ENCODE results near the gene RGS3. TPM values are rescaled to one million over a fixed set of nuclear protein-coding genes. Genes with fewer than 3 reads are reported as not detected.

RGS3 gene
- total and polyA plus RNA-seq, 10 donors: 17.5 to 122 (median 82.5) TPM

- Histone ChIP-seq H3K27ac (peak overlapping the region in 3 of 8 donors; percentile 69 to 74 (median 71)), H3K4me1 (peaks cover 12 to 87% (median 56%) of the 10 kb centered on the region in 6 donors), H3K4me3 (no peak overlapping the region), H3K36me3 (no peaks in the 10 kb centered on the region), H3K27me3 (replicated peaks in 1 of 7) (no peaks in the 10 kb centered on the region), H3K9me3 (no peaks in the 10 kb centered on the region)
- TF ChIP-seq CTCF (IDR thresholded peaks at IDR 0.05 in 8 of 11, conservative IDR thresholded peaks at IDR 0.05 in 3 of 11) (no peak), POLR2AphosphoS5 (IDR thresholded peaks at IDR 0.05) (no peak), POLR2A (IDR thresholded peaks at IDR 0.05) (no peak)
- 77 to 90% (median 81%) methylated on average over 5 to 6 of the region's 6 CpGs for WGBS, 5 donors
- intact Hi-C loops (cut with DNase I; ENCODE audit: low total_unique reads): no loop called here
- DNase-seq: peak; percentile 1
These were observed 150.4 kb downstream of the RGS3 start for GRCh38 chr9:113613815-113614413.

- Histone ChIP-seq H3K27ac (peak overlapping the region; percentile 41 to 74 (median 66)), H3K27me3 (replicated peaks in 1 of 7) (peaks cover 0 to 5% (median 0%) of the 10 kb centered on the region in 7 donors), H3K4me3 (no peak overlapping the region), H3K9me3 (no peaks in the 10 kb centered on the region), H3K4me1 (peaks cover 17 to 90% (median 59%) of the 10 kb centered on the region in 6 donors), H3K36me3 (no peaks in the 10 kb centered on the region)
- TF ChIP-seq CTCF (IDR thresholded peaks at IDR 0.05 in 8 of 11, conservative IDR thresholded peaks at IDR 0.05 in 3 of 11): no peak
- peak in 2 of 3 donors; percentile 47 for TF ChIP-seq POLR2AphosphoS5 (IDR thresholded peaks at IDR 0.05)
- peak; percentile 69 for DNase-seq
- 48 to 71% (median 64%) methylated on average over 14 of the region's 14 CpGs for WGBS, 5 donors
- intact Hi-C loops (cut with DNase I; ENCODE audit: low total_unique reads): no loop called here
These were observed 151.5 kb downstream of the RGS3 start for GRCh38 chr9:113614843-113615648.

- intact Hi-C loops (cut with DNase I; ENCODE audit: low total_unique reads): no loop called here
- Histone ChIP-seq H3K27me3 (replicated peaks in 1 of 7) (peaks cover 0 to 5% (median 0%) of the 10 kb centered on the region in 7 donors), H3K4me1 (peaks cover 18 to 91% (median 60%) of the 10 kb centered on the region in 6 donors), H3K4me3 (no peak overlapping the region), H3K9me3 (no peaks in the 10 kb centered on the region), H3K27ac (peak overlapping the region in 6 of 8 donors; percentile 48 to 74 (median 66)), H3K36me3 (no peaks in the 10 kb centered on the region)
- DNase-seq: peak; percentile 66
- 41 to 58% (median 45%) methylated on average over 13 to 14 of the region's 14 CpGs for WGBS, 5 donors
- TF ChIP-seq POLR2A (IDR thresholded peaks at IDR 0.05): no peak
- no peak for TF ChIP-seq CTCF (IDR thresholded peaks at IDR 0.05 in 8 of 11, conservative IDR thresholded peaks at IDR 0.05 in 3 of 11)
- no peak for TF ChIP-seq POLR2AphosphoS5 (IDR thresholded peaks at IDR 0.05)
These were observed 152.6 kb downstream of the RGS3 start for GRCh38 chr9:113616116-113616515.
